ENCODE results near the gene CNFN.

CNFN gene

GRCh38 chr19:42368765-42369164 lies 21.3 kb downstream of the CNFN start:
- no peak for TF ChIP-seq CTCF (IDR thresholded peaks at IDR 0.05; ENCODE audit: insufficient read depth, low read depth, low read length, missing control alignments)
- no peak overlapping the region for H3K4me3 ChIP-seq (ENCODE audit: low read length)
- no peak for DNase-seq (ENCODE audit: low read depth)

- TF ChIP-seq CTCF (IDR thresholded peaks at IDR 0.05; ENCODE audit: insufficient read depth, low read depth, low read length, missing control alignments) = no peak
- DNase-seq (ENCODE audit: low read depth) = no peak
- H3K4me3 ChIP-seq (ENCODE audit: low read length) = no peak overlapping the region
These were observed 21.7 kb downstream of the CNFN start for GRCh38 chr19:42368360-42368759.

- DNase-seq (ENCODE audit: low read depth) = no peak
- H3K4me3 ChIP-seq (ENCODE audit: low read length) = no peak overlapping the region
- TF ChIP-seq CTCF (IDR thresholded peaks at IDR 0.05; ENCODE audit: insufficient read depth, low read depth, low read length, missing control alignments) = no peak
These were observed 22.2 kb downstream of the CNFN start for GRCh38 chr19:42367929-42368328.

GRCh38 chr19:42366673-42367072 lies 23.4 kb downstream of the CNFN start:
- no peak for TF ChIP-seq CTCF (IDR thresholded peaks at IDR 0.05; ENCODE audit: insufficient read depth, low read depth, low read length, missing control alignments)
- no peak overlapping the region for H3K4me3 ChIP-seq (ENCODE audit: low read length)
- no peak for DNase-seq (ENCODE audit: low read depth)

- no peak for TF ChIP-seq CTCF (IDR thresholded peaks at IDR 0.05; ENCODE audit: insufficient read depth, low read depth, low read length, missing control alignments)
- H3K4me3 ChIP-seq (ENCODE audit: low read length) = no peak overlapping the region
- no peak for DNase-seq (ENCODE audit: low read depth)
These were observed 26.3 kb downstream of the CNFN start for GRCh38 chr19:42363614-42364346.

GRCh38 chr19:42362891-42363440 lies 27.1 kb downstream of the CNFN start:
- no peak for DNase-seq (ENCODE audit: low read depth)
- no peak overlapping the region for H3K4me3 ChIP-seq (ENCODE audit: low read length)
- no peak for TF ChIP-seq CTCF (IDR thresholded peaks at IDR 0.05; ENCODE audit: insufficient read depth, low read depth, low read length, missing control alignments)

- H3K4me3 ChIP-seq (ENCODE audit: low read length) = no peak overlapping the region
- TF ChIP-seq CTCF (IDR thresholded peaks at IDR 0.05; ENCODE audit: insufficient read depth, low read depth, low read length, missing control alignments) = no peak
- no peak for DNase-seq (ENCODE audit: low read depth)
These were observed 27.8 kb downstream of the CNFN start for GRCh38 chr19:42362342-42362741.

All from epithelial cell of esophagus (primary cell).